HepG2 (cell line): Measurements from ENCODE around the gene HSF4. TPM values are rescaled to one million over a fixed set of nuclear protein-coding genes. Genes with fewer than 3 reads are reported as not detected.

Source experiments
- ATAC-seq: fragments of 200-7000 bp; cut with Tn5 transposase; 3 replicates; pipeline ENCODE4 v1.9.1; 2020; ENCODE audit warnings: mild to moderate bottlenecking, moderate library complexity
- BruUV-seq: library from RNA; stranded (reverse); fragments of 400-500 nt; replicated peaks from 2 replicates; lab custom pipeline; 2021; lab: Mats Ljungman, UMichigan
- CTCF ChIA-PET: fragments of 300-600 bp; formaldehyde crosslinking; extraction: SDS; loops from one replicate; lab custom pipeline; 2021; ENCODE audit warnings: low total read pairs, inconsistent platforms, low intra/inter-chr PET ratio; lab: Yijun Ruan, JAX
- POLR2A ChIA-PET: fragments of 350-600 bp; sonication (Branson Sonifier 250); formaldehyde crosslinking; loops from one replicate; lab custom pipeline; 2020; ENCODE audit warnings: antibody characterized with exemption, inconsistent platforms; lab: Yijun Ruan, JAX
- DNase-seq: peaks from one replicate; pipeline ENCODE4 v3.0.0-alpha.2; 2015; ENCODE audit warnings: low spot score
- FAIRE-seq: peaks from 3 replicates; lab custom pipeline; 2011; peaks lifted over from hg19 to GRCh38; lab: Jason Lieb, UNC
- H2AFZ ChIP-seq: one replicate; pipeline ENCODE4 v1.6.1; 2011; ENCODE audit warnings: low read length, inconsistent platforms
- H3K27ac ChIP-seq: fragments of 300-600 bp; 3 replicates; pipeline ENCODE4 v1.8.0; 2011; ENCODE audit warnings: mixed run types, mild to moderate bottlenecking, mixed read lengths, low read length, inconsistent platforms; ENCODE audit not compliant: insufficient read depth; ENCODE audit errors: extremely low read length
- H3K27me3 ChIP-seq, 2 experiments: fragments of 200-600 bp in 1 of 2; 2 replicates in 1 of 2; 3 replicates in 1 of 2; pipeline versions ENCODE4 v1.6.0 to v1.8.0; 2011; ENCODE audit warnings: low read length in 2 of 2, mild to moderate bottlenecking in 2 of 2, moderate library complexity in 2 of 2, inconsistent platforms in 1 of 2; ENCODE audit not compliant: insufficient read depth in 2 of 2, control insufficient read depth in 1 of 2
- H3K36me3 ChIP-seq, 2 experiments: fragments of 200-600 bp in 1 of 2; replicated peaks in 1 of 2; 2 replicates in 1 of 2; 3 replicates in 1 of 2; pipeline versions ENCODE4 v1.5.1 to v1.8.0; 2011; ENCODE audit warnings: low read length in 2 of 2, inconsistent platforms in 1 of 2; ENCODE audit not compliant: insufficient read depth in 2 of 2, control insufficient read depth in 1 of 2
- H3K4me1 ChIP-seq: 2 replicates; pipeline ENCODE4 v1.5.1; 2012; ENCODE audit warnings: low read length, inconsistent platforms; ENCODE audit not compliant: insufficient read depth
- H3K4me2 ChIP-seq: 2 replicates; pipeline ENCODE4 v1.6.0; 2011; ENCODE audit warnings: low read depth, low read length, inconsistent platforms
- H3K4me3 ChIP-seq, 3 experiments: fragments of 200-600 bp in 1 of 3; sonication (generic), shearing (Covaris generic) in 1 of 3; replicated peaks in 1 of 3; 2 replicates each; pipeline ENCODE4 v1.5.1; 2011 to 2016; ENCODE audit warnings: low read length in 3 of 3, inconsistent platforms in 2 of 3, low read depth in 2 of 3, mild to moderate bottlenecking in 2 of 3, control low read depth in 1 of 3, mixed read lengths in 1 of 3; ENCODE audit not compliant: insufficient read depth in 1 of 3
- H3K79me2 ChIP-seq: one replicate; pipeline ENCODE4 v1.6.1; 2011; ENCODE audit warnings: low read length, inconsistent platforms; ENCODE audit not compliant: insufficient read depth
- H3K9ac ChIP-seq: 2 replicates; pipeline ENCODE4 v1.6.0; 2011; ENCODE audit warnings: mild to moderate bottlenecking, low read depth, low read length, inconsistent platforms; ENCODE audit not compliant: insufficient read depth
- H3K9me3 ChIP-seq: 2 replicates; pipeline ENCODE4 v1.5.1; 2012; ENCODE audit warnings: mild to moderate bottlenecking, low read length
- H4K20me1 ChIP-seq: 2 replicates; pipeline ENCODE4 v1.6.0; 2011; ENCODE audit warnings: inconsistent platforms, mild to moderate bottlenecking, low read length, moderate library complexity; ENCODE audit not compliant: insufficient read depth
- HMGXB4 ChIP-seq, 2 experiments: sonication (generic) in 1 of 2; formaldehyde crosslinking in 1 of 2; IDR thresholded peaks; 2 replicates each; pipeline versions ENCODE4 v1.4.0 to v1.6.1; 2018 to 2020; ENCODE audit warnings: missing genetic modification reagents in 2 of 2, borderline replicate concordance in 1 of 2, low read depth in 1 of 2, mild to moderate bottlenecking in 1 of 2, missing biosample characterization in 1 of 2
- SMARCC2 ChIP-seq: fragments of 450-650 bp; IDR thresholded peaks from 2 replicates; pipeline ENCODE4 v1.6.1; 2017; ENCODE audit warnings: antibody characterized with exemption, mild to moderate bottlenecking
- TRAFD1 ChIP-seq: sonication (generic); formaldehyde crosslinking; IDR thresholded peaks from 2 replicates; pipeline ENCODE4 v1.5.1; 2020; ENCODE audit warnings: missing genetic modification reagents, mild to moderate bottlenecking, borderline replicate concordance
- WGBS: methylation state at CpG from one replicate; pipeline ENCODE4 v1.1.6; 2017; ENCODE audit warnings: low lambda C conversion rate; 5-methylcytosine and 5-hydroxymethylcytosine counted together
- in situ Hi-C: cut with HindIII; loops from 2 replicates; pipeline ENCODE4 v1.10.0; 2017; ENCODE audit warnings: low pct_unique_long_range_greater_than_20kb; ENCODE audit not compliant: extremely low pct_ligation_motif_present
- intact Hi-C: fragments of 100-400 bp; cut with micrococcal nuclease; formaldehyde crosslinking; loops from one replicate; pipeline ENCODE4 v1.10.0; 2022; ENCODE audit not compliant: unreplicated experiment
- polyA plus RNA-seq, 8 experiments: library from polyadenylated mRNA; depleted of rRNA in 3 of 8; stranded (reverse) in 7 of 8; unstranded in 1 of 8; fragments of >200 nt; fragmentation: Illumina TruSeq in 4 of 8; extraction: Trizol in 4 of 8; gene quantifications; 2 replicates each; pipeline versions ENCODE4 v1.2.1 to v1.2.3, GENCODE V29; 2011 to 2016; ENCODE audit warnings: low read depth in 4 of 8, missing spikeins in 1 of 8, mixed read lengths in 1 of 8; ENCODE audit not compliant: insufficient read depth in 1 of 8
- total RNA-seq, 5 experiments: library from RNA; depleted of rRNA; stranded (reverse); fragments of >200 nt; fragmentation: Illumina TruSeq; extraction: Trizol; gene quantifications; 2 replicates each; pipeline ENCODE4 v1.2.3, GENCODE V29; 2016; ENCODE audit warnings: low read depth in 1 of 5

The HSF4 gene
- total and polyA plus RNA-seq, 2 of the 13 experiments (the other 11 are each of a cell fraction or from before 2014, with no cell fraction given): 3.5 to 16.9 TPM

GRCh38 chr16:67188323-67188722, 23.8 kb downstream of the HSF4 start:
- peaks cover 13% of the 10 kb centered on the region for H3K79me2 ChIP-seq
- TF ChIP-seq SMARCC2 (no peak), TRAFD1 (CRISPR knock-in tag) (no peak), HMGXB4 (CRISPR knock-in tag; IDR thresholded peaks at IDR 0.05; ENCODE audit: borderline replicate concordance in 1 of 2, low read depth in 1 of 2) (no peak)
- TF ChIP-seq, all 625 proteins: peak for 0
- Histone ChIP-seq H3K27me3 (peaks cover 7 to 16% of the 10 kb centered on the region in 2 experiments; a peak in 2 of 5 replicates), H3K36me3 (no peaks in the 10 kb centered on the region), H2AFZ (no peak overlapping the region), H3K4me3 (no peak overlapping the region), H3K4me2 (no peak overlapping the region), H3K9me3 (no peaks in the 10 kb centered on the region), H3K4me1 (peaks cover 56% of the 10 kb centered on the region), H3K27ac (no peak overlapping the region), H4K20me1 (no peaks in the 10 kb centered on the region; the same call in 1 of the 2 replicates), H3K9ac (no peak overlapping the region)
- 19% methylated on average over 3 of the region's 4 CpGs for WGBS
- ChIA-PET POLR2A (no interaction called here), CTCF (no interaction called here)
- BruUV-seq: no TSS peak
- FAIRE-seq: no peak
- DNase-seq: no peak
- intact Hi-C loops: loop anchor here (5.0 kb wide), 1 partner anchor 39 kb away; the partner anchor contains the start of gene TMEM208
- in situ Hi-C loops: loop anchor here (5.0 kb wide), 1 partner anchor 211 kb away; no protein-coding TSS in a partner anchor
- no peak for ATAC-seq
